ENCODE results near the gene MTF1.

DNA sequence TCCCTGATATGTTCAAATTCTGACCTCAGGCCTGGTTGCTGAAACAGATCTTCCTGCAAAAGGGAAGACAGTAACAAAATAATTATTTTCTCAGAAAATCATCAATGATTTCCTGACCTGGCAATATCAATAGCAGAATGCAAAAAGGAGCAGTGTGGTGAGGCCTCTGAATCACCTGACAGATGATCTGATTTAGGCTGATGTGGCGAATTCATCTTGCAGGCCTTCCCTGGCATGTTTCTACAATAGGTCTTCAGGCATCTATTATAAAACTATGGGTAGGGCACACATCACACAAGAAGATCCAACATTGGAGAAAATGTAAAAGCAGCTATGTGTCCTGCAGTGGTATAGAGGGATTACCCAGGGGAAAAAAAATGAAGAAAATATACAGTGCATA, 7.1 kb upstream of the MTF1 start:
- TF ChIP-seq EZH2 (IDR thresholded peaks at IDR 0.05; ENCODE audit: low read depth) (no peak), CTCF (conservative IDR thresholded peaks at IDR 0.05) (no peak)

All from PC-9 (cell line).